ENCODE results near the gene ACVR1. TPM values are rescaled to one million over a fixed set of nuclear protein-coding genes. Genes with fewer than 3 reads are reported as not detected.

ACVR1 gene
- total RNA-seq (25.1 TPM), polyA plus RNA-seq (29.7 TPM)

DNA sequence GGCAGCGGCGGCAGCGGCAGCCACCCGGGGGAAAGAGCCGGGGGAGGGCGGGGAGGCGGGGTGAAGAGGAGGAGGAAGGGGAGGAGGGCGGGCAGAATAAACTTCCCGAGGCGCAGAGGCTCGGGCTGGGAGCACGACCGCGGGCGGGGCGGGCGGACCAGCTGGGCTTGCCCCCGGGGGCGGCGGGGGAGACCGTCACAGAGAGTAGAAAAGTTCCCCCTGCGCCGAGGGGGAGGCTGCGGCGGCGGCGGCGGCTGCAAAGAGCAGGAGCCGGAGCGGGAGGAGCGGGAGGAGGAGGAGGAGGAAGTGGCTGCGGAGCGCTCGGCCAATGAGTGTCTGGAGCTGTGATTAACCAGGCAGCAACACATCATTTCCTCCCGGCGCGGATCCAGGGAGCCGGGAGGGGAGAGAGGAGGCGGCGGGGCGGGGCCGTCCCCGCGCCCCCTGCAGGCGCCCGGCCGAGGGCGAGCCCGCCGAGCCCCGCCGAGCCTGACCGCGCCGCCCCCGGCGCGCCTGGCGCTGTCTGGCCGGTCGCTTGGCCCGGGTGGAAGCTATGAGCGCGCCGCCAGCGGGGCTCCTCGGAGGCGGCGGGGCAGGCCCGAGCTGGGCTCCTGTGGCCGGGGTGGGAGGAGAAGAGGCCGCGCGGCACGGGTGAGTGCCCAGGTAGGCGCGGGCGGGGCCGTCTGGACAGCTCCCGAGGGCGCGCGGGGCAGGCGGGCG is at the start of gene ACVR1:
TSS of gene ACVR1 (minus strand) at position 265 of the 720 bp plus-strand sequence. CDS start 76,837 bp downstream, outside the sequence.
- Histone ChIP-seq H3K36me3 (ENCODE audit: insufficient read depth) (no peaks in the 10 kb centered on the region), H3K4me1 (ENCODE audit: insufficient read depth) (no peaks in the 10 kb centered on the region), H3K27ac (ENCODE audit: low read depth) (peak within 1 kb of the TSS; percentile 95), H3K4me3 (ENCODE audit: low read depth, low read length) (peak within 1 kb of the TSS; percentile 96)
- under 1% methylated on average over 84 of the region's 85 CpGs for WGBS
- peak; percentile 92 for DNase-seq (ENCODE audit: extremely low spot score)

DNA sequence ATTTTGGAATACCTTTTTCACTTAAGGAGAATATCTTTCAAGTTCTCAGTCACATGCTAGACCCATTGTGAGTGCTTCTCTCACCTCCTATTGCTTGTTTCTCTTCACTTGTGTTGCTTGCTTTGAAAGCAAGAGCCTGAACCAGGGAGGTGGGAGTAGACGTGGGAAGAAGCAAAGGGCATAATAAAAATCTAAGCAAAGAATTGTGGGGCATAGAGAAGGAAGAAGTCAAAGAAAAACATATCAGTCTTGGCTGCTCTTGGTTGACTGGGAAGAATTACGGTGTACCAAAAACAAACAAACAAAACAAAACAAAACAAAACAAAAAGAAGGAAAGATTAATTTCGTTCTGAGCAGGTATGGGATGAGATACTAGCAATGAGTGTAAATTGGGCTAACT is 48.9 kb upstream of the ACVR1 start:
- no peak overlapping the region for H3K4me3 ChIP-seq (ENCODE audit: low read depth, low read length)
- no peaks in the 10 kb centered on the region for H3K36me3 ChIP-seq (ENCODE audit: insufficient read depth)
- no peak for DNase-seq (ENCODE audit: extremely low spot score)
- 80% methylated on average over 3 of the region's 3 CpGs for WGBS
- no peaks in the 10 kb centered on the region for H3K4me1 ChIP-seq (ENCODE audit: insufficient read depth)
- H3K27ac ChIP-seq (ENCODE audit: low read depth) = no peak overlapping the region

DNA sequence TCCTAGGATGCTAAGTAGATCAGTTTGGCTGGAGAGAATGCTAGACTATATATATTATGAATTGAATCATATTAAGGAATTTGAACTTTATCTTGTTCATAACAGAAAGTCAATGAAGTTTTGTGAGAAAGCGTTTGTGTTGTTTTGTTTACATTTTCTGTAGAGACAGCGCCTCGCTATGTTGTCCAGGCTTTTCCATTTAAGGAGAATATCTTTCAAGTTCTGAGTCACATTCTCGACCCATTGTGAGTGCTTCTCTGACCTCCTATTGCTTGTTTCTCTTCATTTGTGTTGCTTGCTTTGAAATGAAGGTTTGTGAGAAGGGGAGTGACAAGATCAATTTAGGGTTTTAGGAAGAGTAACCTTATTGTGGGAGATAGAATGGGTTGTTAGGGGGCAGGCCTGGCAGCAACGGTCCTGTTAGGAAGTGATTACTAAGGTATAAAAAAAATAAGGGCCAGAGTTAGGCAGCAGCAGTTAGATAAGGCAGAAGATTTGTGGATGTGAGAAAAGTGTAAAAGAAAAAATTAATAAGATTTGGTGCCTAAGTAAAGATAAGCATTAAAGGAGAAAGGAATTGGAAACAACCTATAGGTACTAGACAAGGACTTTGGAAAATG is 47.6 kb upstream of the ACVR1 start:
- H3K4me1 ChIP-seq (ENCODE audit: insufficient read depth) = no peaks in the 10 kb centered on the region
- 50% methylated on average over 5 of the region's 5 CpGs for WGBS

DNA sequence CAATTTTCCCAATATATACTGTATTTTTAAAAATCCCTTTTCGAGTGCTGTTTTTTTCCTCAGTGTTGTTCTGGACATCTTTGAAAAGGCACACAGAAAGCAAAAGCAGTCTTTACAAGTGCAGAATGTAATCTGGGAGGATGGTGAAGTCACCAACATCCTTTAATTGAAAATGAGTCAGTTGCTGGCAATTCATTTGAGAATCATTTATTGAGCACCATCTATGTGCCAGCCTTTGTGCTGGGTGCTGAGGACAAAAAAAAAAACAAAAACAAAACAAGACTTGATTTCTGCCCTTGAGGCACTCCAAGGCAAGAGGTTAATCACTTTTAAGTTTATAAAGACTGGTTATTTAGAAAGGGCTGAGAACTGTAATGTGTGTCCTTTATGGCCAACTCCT is 46.7 kb upstream of the ACVR1 start:
- no peak for DNase-seq (ENCODE audit: extremely low spot score)
- H3K36me3 ChIP-seq (ENCODE audit: insufficient read depth) = no peaks in the 10 kb centered on the region
- no peak overlapping the region for H3K4me3 ChIP-seq (ENCODE audit: low read depth, low read length)
- no peak overlapping the region for H3K27ac ChIP-seq (ENCODE audit: low read depth)
- 90% methylated on average over 1 of the region's 1 CpG for WGBS
- H3K4me1 ChIP-seq (ENCODE audit: insufficient read depth) = no peaks in the 10 kb centered on the region

More for the DNA sequence above, 47.6 kb upstream of the ACVR1 start:
- H3K27ac ChIP-seq (ENCODE audit: low read depth) = no peak overlapping the region
- no peak for DNase-seq (ENCODE audit: extremely low spot score)
- H3K36me3 ChIP-seq (ENCODE audit: insufficient read depth) = no peaks in the 10 kb centered on the region
- no peak overlapping the region for H3K4me3 ChIP-seq (ENCODE audit: low read depth, low read length)

DNA sequence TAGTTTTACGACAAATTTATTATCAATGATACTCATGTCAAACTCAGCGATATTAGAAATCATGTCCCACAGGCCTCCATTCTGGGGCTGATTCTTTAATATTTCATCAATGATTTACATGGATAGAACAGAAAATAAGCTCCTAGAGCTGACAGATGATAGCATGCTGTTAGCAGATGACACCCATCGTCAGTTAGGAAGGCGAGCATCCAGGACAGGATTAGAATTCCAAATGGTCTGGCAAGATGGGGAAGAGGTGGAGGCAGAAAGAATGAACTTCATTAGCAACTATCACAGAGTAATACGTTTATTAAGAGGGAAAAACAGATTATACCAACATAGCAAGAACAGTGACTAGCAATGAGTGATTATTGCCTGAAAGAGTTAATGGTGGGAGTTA is 46.2 kb upstream of the ACVR1 start:
- Histone ChIP-seq H3K36me3 (ENCODE audit: insufficient read depth) (no peaks in the 10 kb centered on the region), H3K4me1 (ENCODE audit: insufficient read depth) (no peaks in the 10 kb centered on the region), H3K4me3 (ENCODE audit: low read depth, low read length) (no peak overlapping the region), H3K27ac (ENCODE audit: low read depth) (no peak overlapping the region)
- WGBS = 85% methylated on average over 5 of the region's 5 CpGs
- no peak for DNase-seq (ENCODE audit: extremely low spot score)

DNA sequence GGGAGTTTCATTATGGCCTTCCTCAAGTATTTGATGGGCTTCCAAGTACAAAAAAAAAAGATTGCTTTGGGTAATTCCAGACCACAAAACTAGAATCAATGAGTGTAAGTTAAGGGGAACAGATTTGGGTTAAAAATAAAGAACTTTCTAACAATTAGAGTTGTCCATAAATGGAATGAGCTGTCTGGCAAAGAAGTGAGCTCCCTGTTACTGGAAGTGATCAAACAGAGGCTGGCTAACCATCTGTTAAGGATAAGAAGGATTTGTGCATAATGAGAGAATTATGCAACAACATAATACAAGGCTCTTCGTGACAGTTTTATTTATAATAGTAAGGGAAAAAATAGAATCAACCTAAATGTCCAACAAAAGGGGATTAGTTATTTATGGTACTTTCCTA is 44.6 kb upstream of the ACVR1 start:
- Histone ChIP-seq H3K27ac (ENCODE audit: low read depth) (no peak overlapping the region), H3K36me3 (ENCODE audit: insufficient read depth) (no peaks in the 10 kb centered on the region), H3K4me3 (ENCODE audit: low read depth, low read length) (no peak overlapping the region), H3K4me1 (ENCODE audit: insufficient read depth) (no peaks in the 10 kb centered on the region)
- 39% methylated on average over 1 of the region's 1 CpG for WGBS
- DNase-seq (ENCODE audit: extremely low spot score) = no peak

DNA sequence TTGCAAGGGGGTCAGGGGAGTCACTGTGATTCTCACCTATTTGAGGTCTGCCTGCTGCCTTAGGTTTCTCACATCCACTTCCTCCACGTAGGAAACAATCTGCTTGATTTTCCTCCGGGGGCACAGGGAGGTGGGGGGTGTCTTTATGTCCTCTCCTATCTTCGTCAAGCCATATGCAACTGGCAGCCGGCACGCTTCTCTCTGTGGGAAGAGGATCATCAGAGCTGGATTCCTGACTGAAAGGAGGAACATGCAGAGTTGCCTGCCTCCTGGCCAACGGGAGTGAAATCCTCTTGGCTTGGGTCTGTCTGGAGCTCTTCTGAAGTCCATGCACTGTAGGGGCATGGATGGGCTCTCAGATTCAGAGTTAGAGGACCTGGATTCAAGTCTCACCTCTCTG is 43.1 kb upstream of the ACVR1 start:
- no peak overlapping the region for H3K4me3 ChIP-seq (ENCODE audit: low read depth, low read length)
- WGBS = 62% methylated on average over 6 of the region's 6 CpGs
- no peaks in the 10 kb centered on the region for H3K36me3 ChIP-seq (ENCODE audit: insufficient read depth)
- DNase-seq (ENCODE audit: extremely low spot score) = no peak
- H3K27ac ChIP-seq (ENCODE audit: low read depth) = no peak overlapping the region
- no peaks in the 10 kb centered on the region for H3K4me1 ChIP-seq (ENCODE audit: insufficient read depth)

DNA sequence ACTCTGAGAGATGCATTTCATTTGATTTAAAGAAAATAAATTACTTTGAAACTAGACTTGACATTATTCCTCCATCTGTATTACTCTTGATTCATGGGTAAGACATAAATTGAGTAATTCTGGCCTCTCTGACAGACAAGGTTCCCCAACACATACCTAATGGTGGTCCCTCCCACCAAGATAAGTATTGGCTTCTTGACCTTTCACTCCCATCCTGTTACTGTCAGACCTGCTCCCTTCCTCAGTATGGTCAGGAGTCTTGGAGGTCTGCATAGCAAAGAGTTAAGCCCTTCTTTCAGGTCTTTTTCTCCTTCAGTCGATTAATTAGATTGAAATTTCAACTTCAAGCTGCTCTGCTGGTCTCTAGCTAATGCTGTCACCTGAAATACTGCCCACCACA is 42.2 kb upstream of the ACVR1 start:
- Histone ChIP-seq H3K27ac (ENCODE audit: low read depth) (no peak overlapping the region), H3K4me3 (ENCODE audit: low read depth, low read length) (no peak overlapping the region), H3K4me1 (ENCODE audit: insufficient read depth) (no peaks in the 10 kb centered on the region), H3K36me3 (ENCODE audit: insufficient read depth) (no peaks in the 10 kb centered on the region)
- 82% methylated on average over 1 of the region's 1 CpG for WGBS
- DNase-seq (ENCODE audit: extremely low spot score) = no peak

DNA sequence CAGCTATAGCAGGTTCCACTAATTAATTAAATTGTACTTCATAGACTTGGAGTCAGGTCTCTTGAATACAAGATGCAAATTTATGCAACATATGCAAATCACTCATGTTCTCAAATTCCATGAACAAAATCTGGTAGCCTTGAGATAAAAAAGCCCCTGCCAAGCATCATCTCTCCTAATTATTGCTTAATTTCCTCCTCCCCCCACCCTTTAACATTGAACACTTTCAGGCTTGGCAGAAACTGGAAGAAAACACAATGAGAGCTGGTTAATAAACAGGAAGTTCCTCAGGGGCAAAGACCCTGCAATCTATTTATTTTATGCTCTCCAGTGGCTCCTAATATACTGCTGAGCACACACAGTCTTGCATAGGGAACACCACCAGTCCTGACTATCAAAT is 35.6 kb upstream of the ACVR1 start:
- H3K36me3 ChIP-seq (ENCODE audit: insufficient read depth) = no peaks in the 10 kb centered on the region
- no peak overlapping the region for H3K27ac ChIP-seq (ENCODE audit: low read depth)
- DNase-seq (ENCODE audit: extremely low spot score) = no peak
- no peaks in the 10 kb centered on the region for H3K4me1 ChIP-seq (ENCODE audit: insufficient read depth)
- no peak overlapping the region for H3K4me3 ChIP-seq (ENCODE audit: low read depth, low read length)

DNA sequence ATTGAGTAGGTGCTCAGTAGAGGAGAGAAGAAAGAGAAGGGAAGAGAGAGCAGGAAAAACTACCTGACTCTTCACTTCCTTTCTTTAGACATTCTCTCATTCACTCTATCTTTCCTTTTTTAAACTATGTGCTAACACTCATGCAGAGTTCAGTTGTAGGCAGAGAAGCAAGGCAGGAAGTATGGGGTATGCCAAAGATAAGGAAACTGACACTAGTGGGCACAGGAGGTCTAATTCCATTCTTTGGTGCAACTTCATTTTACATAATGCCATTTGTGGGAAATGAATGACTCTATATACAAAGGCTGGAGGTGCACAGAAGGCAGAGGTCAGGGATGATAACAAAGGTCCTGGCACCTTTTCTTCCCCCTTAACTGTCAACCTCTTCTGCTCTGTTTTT is 35.1 kb upstream of the ACVR1 start:
- H3K4me1 ChIP-seq (ENCODE audit: insufficient read depth) = no peaks in the 10 kb centered on the region
- no peak overlapping the region for H3K4me3 ChIP-seq (ENCODE audit: low read depth, low read length)
- no peaks in the 10 kb centered on the region for H3K36me3 ChIP-seq (ENCODE audit: insufficient read depth)
- no peak overlapping the region for H3K27ac ChIP-seq (ENCODE audit: low read depth)
- no peak for DNase-seq (ENCODE audit: extremely low spot score)

DNA sequence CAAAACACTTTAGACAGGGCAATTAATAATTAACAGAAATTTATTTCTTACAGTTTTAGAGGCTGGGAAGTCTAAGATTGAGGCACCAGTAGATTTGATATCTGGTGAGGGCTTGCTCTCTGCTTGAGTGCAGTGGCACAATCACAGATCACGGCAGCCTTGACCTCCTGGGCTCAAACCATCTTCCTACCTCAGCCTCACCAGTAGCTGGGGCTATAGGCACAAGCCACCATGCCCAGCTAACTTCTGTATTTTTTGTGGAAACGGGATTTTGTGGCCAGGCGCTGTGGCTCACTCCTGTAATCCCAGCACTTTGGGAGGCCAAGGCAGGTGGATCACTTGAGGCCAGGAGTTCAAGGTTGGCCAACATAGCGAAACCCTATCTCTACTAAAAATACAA is 29.0 kb upstream of the ACVR1 start:
- H3K27ac ChIP-seq (ENCODE audit: low read depth) = no peak overlapping the region
- WGBS = 90% methylated on average over 4 of the region's 4 CpGs
- no peak for DNase-seq (ENCODE audit: extremely low spot score)

DNA sequence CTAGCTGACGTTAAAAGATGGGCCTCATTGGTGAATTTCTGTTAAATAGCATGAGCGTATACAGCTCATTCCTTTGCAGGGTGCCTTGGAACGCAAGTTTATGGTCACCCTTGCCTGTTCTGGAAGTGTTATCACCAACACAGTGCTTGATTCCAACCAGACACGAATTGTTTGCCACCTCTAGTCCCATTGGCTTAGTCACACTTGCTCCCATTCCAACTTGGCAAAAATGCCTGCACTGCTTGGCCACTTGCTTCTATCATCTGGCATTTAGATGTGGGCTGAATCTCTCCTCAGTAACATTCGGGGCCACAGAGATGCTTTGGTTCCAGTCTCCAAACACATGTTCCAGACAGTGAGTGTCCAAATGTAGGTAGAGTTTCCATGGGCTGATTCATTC is 27.5 kb upstream of the ACVR1 start:
- Histone ChIP-seq H3K36me3 (ENCODE audit: insufficient read depth) (no peaks in the 10 kb centered on the region), H3K4me3 (ENCODE audit: low read depth, low read length) (no peak overlapping the region), H3K27ac (ENCODE audit: low read depth) (no peak overlapping the region), H3K4me1 (ENCODE audit: insufficient read depth) (no peaks in the 10 kb centered on the region)
- DNase-seq (ENCODE audit: extremely low spot score) = no peak
- WGBS = 69% methylated on average over 5 of the region's 5 CpGs

More for the DNA sequence above, 29.0 kb upstream of the ACVR1 start:
- no peak overlapping the region for H3K4me3 ChIP-seq (ENCODE audit: low read depth, low read length)
- no peaks in the 10 kb centered on the region for H3K36me3 ChIP-seq (ENCODE audit: insufficient read depth)
- no peaks in the 10 kb centered on the region for H3K4me1 ChIP-seq (ENCODE audit: insufficient read depth)

DNA sequence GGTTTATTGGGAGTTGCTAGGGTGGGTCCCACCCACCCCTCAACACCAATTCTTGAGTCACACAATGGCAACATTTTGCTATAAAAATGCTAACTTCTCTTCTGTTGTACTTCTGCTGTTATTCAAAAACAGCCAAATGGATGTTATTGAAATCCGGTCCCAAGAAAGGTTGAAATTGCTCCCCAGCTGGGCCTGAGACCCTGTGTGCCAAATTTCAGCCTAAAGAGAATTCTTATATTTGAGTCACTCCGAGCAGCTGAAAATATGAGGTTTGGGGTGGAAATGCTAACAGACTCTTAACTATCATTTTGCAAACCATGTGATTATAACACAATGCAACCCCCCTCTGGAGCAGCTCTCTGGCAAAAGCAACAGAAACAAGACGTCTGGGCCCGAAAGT is 27.0 kb upstream of the ACVR1 start:
- no peaks in the 10 kb centered on the region for H3K36me3 ChIP-seq (ENCODE audit: insufficient read depth)
- no peak overlapping the region for H3K4me3 ChIP-seq (ENCODE audit: low read depth, low read length)
- DNase-seq (ENCODE audit: extremely low spot score) = no peak
- H3K27ac ChIP-seq (ENCODE audit: low read depth) = no peak overlapping the region
- WGBS = 61% methylated on average over 4 of the region's 4 CpGs
- no peaks in the 10 kb centered on the region for H3K4me1 ChIP-seq (ENCODE audit: insufficient read depth)

DNA sequence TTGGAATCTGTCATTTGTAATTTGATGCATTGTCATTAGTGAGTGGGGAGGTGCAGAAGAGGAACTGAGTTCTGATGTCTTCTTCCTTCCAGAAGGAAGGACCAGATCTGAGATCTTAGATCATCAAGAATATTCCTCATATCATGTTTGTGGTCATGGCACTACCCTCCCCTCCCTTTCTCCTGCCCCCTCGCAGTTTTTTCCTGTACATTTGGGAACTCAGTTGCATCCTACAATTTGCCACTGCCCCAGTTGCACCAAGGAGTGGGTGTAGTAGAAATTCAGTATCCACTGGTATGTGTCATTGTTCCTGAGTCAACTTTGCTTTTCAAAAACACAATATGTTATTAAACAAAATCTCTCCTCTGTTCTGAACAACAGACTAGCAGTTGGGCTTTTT is 26.6 kb upstream of the ACVR1 start:
- DNase-seq (ENCODE audit: extremely low spot score) = no peak
- Histone ChIP-seq H3K27ac (ENCODE audit: low read depth) (no peak overlapping the region), H3K4me1 (ENCODE audit: insufficient read depth) (no peaks in the 10 kb centered on the region), H3K36me3 (ENCODE audit: insufficient read depth) (no peaks in the 10 kb centered on the region), H3K4me3 (ENCODE audit: low read depth, low read length) (no peak overlapping the region)
- 79% methylated on average over 1 of the region's 1 CpG for WGBS

All from urinary bladder (tissue), 4 donors.